Activated CD4-positive, alpha-beta T cell treated with anti-CD3 and anti-CD28 coated beads for 24 hours (primary cell): ENCODE data around the gene XPA.
"Not testable (repeated sequence)": the region's sequence is repeated elsewhere in the genome, so short reads cannot be mapped to it uniquely, and the experiment has no call there.

Experiments used
- DNase-seq, 2 donors: peaks; one replicate each; pipeline ENCODE4 v3.0.0-alpha.2; 2020; ENCODE audit warnings: low read depth in 2 of 2

Gene XPA

DNA sequence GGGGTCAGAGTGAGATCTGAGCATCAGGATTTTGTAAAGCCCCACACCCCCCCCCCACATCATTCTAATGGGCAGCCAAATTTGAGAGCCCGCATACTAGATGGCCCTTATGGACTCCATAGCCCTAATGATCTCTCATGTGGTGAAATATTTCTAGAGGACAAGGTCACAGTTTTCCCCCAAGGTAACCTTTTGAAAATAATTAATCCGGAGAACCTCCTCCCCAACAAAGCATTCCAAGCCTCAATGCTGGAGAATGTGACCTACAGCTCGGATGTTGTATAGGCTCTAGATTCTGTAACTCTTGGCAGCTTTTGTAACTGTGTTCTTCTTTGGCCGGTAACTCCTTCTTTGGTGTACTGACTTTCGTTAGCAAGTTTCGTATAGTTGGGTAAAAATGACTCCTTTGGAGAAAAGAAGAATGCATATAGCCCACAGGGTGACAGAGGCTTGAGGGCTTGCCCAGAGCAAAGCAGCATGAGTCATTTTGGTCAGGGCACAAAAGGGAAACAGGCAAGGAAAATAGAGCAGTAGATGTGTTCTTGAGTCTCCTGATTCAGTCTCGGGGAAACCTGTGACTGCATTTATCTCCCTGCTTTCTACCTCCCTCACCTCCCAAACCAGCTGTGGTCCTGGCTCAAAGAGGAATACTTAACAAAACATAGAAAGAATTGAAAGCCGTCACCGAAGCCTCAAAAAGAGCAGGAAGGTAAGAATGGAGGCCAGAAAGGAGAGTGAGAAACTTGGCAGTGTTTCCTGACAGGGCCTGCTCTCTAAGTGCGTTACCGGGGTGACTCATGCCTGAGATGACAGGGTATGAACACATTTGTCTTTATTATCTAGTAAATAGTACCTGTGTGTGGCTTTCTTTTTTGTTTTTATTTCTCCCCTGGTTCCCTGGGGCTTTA lies 6.6 kb upstream of the XPA start:
- DNase-seq: no peak

DNA sequence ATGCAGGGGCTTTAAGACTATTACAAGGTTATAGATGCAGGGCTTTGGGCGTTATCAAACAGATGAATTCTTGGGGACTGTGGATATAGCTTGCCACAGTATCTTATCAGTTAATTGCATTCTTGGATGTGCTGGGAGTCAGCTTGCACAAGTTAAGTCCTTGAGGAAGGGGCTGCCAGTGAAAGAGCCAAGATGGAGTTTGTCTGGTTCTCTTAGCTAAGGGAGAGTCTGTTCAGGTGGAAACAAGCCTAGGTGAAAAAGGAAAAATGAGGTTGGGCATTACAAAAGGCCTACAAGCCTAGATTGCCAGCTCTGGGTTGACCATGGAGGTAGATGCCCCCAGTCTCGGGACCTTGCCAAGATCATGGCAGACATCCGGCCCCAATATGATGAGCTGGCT lies 2.7 kb upstream of the XPA start:
- DNase-seq: not testable (repeated sequence)

DNA sequence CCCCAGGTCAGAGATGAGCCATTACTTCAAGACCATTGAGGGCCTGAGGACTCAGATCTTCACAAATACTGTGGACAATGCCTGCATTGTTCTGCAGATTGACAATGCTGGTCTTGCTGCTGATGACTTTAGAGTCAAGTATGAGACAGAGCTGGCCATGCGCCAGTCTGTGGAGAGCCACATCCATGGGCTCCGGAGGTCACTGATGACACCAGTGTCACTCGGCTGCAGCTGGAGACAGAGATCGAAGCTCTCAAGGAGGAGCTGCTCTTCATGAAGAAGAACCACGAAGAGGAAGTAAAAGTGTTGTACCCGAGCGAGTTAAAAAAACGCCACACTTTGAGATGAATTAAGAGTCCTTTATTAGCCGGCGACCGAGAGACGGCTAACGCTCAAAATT lies 2.1 kb upstream of the XPA start:
- DNase-seq: not testable (repeated sequence)

DNA sequence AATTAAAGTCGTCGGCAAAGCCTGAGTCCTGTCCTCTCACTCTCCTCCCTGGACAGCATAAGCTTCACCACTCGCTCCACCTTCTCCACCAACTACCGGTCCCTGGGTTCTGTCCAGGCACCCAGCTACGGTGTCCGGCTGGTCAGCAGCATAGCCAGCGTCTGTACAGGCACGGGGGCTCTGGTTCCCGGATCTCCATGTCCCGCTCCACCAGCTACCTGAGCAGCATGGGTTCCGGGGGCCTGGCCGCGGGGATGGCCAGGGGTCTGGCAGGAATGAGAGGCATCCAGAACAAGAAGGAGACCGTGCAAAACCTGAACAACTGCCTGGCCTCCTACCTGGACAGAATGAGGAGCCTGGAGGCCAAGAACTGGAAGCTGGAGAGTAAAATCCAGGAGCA lies 1.7 kb upstream of the XPA start:
- DNase-seq: no peak

DNA sequence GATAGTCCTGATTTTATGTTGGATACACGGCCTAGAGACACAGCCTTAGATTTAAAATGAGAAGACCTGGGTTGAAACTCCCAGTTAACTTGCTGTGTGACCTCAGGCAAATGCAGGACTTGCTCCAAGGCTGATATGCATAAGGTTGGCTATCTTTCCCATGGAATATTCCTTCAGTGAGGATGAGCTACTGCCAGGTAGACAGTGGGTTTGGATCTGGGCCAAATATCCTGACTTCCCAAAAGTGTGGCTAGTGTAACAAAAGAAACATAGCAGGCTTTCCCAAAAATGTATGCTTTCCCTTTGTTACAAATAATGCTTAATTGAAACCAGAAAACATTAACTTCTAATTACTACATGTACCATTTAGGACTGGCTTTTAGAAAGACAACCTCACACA lies 697 bp upstream of the XPA start:
- no peak for DNase-seq

DNA sequence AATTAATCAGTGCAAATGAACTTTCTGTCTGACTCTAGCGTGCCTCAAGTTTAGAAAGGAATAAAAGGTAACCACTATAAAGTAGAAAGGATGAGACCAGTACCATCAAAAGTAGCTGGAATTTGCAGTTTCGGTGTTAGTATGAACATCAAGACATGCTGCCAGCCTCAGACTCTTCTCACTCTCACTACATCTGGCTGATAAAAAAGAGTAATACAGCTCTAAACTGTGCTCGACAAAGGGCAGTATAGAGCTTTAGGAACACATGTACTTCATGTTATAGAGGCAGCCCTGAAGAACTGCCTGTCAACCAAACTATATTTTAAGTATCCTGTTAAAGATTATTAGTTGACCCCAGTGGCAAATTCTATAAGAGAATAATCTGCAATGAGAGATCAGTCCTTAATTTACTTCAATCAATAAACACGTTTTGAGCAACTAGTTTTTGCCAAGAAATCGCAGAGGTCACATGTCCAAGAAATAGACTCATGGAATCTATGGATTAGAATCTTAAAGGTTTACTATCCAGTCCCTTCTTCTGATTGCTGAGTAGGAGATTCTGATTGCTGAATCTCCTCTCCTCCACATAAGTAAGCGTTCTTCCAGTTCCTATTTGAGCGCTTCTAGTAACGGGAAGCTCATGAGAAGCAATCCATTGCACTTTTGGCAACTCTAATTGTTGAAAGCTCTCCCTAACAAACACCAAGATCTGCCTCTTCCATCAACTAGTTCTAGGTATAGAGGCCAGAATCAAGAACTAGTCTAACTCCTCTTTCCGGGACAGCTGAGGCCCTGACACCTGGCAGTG lies 941 bp downstream of the XPA start:
- no peak for DNase-seq

DNA sequence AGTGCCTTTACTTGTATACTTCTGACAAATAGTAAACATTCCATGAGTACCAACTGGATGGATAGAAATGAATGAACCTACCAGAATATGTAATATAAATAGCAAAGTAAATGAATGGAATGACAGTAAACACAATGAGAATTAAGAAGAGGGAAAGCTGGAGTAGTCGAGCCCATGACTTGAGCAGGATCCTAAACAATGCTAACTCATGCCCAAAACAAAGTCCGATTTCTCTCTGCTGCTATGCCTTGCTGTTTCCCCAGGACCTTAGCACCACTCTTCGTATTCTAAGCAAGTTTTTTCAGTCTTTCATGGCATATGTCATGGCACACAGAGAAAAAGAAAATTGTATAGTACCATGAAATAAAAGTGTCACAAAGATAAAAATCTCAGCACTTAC lies 1.8 kb downstream of the XPA start:
- no peak for DNase-seq

DNA sequence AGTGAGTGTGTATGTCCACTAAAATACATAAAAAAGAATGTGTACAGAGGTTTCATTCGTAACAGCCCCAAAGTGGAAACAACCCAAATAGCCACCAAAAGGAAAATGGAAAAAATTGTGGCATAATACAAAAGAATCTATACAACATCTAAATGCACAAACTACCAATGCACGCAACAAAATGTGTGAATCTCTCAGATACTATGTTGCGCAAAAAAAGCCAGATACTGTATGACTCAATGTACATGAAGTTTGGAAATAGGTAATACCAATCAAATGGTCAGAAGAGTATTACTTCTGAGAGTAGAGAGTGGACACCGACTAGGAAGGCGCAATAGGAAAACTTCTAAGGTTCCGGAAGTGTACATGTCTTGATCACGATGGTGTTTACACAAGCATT lies 2.4 kb downstream of the XPA start:
- DNase-seq: no peak

DNA sequence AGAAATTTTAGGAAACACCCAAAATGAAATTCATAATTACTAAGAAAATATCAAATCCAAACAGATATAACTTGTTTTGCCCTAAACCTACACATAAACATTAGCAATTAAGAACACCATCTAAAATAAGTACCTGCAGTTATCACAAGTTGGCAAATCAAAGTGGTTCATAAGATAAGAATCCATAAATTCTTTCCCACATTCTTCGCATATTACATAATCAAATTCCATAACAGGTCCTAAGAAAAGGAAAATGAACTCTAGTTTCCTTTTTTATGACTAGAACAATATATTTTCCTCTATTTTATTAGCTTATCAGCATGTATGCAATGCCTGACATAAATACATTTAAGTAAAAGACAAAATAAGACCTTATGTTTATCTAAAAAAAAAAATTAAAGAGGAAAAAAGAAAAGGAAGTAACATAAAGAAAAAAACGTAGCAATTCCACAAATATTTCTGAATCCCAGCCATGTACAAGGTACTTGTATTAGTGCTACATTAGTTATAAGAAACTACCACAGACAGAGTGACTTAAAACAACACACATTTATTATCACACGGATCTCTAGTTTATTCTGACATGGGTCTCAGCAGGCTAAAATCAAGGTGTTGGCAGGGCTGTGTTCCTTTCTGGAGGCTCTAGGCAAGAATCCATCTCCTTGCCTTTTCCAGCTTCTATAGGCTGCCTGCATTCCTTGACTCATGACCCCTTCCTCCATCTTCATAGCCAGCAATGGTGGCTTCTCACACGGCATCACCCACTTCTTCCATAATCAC lies 7.5 kb downstream of the XPA start:
- DNase-seq: no peak

DNA sequence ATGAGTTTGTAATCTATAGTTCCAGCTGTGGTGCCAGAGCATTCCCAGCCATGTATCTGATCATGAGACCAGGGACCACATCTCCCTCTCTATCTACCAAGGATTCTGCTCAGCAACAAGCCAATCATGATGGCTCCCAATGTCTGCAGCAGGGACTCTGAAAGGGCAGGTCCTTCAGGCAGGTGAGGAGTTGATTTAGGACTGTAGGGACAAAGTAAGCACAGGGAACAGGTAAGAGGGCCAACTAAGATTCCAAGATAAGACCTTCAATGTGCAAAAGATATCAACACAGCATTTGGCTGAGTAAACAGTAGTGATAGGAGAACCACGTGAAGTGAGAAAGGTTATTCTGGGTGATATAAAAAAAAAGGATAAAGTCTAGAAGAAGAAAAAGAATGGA lies 8.5 kb downstream of the XPA start:
- no peak for DNase-seq

DNA sequence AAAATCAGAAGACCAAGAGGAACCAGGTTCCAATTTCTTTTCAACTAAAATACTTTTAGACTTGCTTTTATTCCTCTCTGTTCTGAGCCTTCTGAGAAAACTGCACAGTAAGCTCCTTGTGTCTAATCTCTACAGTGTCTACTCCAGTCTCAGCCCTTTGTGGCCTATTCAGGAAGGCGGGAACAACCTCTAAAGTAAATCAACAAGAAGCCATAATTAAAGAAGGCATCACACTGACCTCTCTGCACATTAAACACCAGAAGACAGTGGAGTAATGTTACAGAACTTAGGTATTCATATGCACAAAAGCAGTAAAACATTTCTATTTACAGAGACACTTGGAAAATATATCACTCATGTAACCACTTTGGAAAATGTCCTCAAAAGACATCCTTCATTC lies 14.9 kb downstream of the XPA start:
- DNase-seq: no peak

DNA sequence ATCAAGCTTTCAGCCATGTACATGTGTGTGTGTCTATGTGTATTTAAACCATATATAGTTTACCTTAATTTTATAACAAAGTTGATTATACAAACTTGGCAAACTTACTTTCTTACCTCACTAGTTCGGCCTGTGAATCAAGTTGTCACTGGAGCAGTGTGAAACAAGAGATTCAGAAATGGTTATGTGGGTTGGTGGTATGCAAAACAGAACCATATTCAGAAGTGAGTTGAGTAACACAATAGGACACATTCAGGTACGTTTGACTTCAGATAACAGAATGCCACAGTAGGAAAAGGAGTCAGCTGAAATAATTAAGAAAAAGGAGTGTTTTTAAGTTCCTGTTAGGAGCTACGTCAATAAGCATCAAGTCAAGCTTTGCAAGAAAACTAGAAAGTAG lies 21.5 kb downstream of the XPA start:
- no peak for DNase-seq

DNA sequence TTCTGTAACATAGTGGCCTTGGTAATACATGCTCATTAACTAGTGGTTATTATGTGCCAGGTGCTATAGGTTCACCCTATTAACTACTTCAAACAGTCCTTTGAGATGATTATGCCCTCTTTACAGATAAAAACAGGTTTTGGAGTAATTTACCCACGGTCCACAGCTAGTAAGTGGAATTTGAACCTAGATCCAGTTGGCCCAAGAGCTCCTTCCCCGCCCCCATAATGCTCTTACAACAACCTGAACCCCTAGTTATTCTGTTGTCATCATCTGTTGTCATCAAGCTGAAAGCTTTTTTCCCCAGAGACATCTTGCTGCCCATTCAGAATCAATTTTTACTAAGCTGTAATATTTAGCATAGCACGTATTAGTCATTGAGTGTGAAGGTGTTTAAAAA lies 23.2 kb downstream of the XPA start:
- DNase-seq: no peak

DNA sequence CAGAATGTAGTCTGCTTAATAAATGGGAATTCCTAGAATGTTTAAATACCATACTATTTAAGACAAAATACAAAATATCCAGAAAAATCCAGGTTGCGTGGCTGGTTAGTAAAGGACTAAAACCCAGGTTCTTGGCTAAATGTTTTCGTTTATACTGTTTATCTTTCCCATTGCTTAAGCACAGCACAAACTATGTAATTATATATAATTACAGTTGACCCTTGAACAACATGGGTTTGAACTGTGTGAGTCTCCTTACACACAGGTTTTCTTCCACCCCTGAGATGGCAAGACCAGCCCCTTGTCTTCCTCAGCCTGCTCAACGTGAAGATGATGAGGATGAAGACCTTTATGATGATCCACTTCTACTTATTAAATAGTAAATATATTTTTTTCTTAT lies 24.7 kb downstream of the XPA start:
- no peak for DNase-seq

DNA sequence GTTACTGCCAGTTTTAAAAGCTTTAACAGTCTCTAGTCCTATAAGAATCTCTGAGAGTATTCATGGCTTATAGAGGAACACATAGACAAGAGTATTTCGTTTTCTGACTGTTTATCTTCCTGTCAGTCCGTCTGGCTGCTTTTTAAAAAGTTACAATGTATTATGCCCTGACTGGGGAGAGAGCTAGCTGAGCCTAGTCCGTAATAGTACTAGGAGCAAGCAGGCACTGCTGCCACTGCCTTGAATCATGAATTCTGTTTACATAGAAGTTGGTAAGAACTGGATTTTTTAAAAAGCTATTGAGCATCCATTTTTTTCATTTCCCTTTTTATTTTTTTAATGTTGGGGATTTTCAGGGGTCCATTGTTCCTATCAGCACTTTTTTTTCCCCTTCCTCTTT lies 26.6 kb downstream of the XPA start:
- DNase-seq: no peak

DNA sequence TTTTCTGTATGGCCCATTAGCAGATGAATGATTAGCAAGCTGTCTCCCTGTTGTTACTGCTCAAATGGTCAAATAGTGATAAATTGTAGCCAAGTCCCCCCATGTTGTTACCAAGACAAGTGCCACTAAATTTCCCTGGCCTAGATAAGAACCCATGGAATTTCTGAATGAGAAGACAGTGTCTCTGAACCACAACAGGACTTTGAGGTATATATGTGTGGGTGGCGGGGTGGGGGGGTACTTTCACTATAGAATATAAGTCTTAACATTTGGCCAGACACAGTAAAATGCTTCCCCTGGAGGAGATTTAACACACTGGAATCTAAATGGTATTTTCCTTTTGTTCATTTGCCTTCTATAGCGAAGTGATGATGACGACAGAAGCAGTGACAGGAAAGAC lies 28.7 kb downstream of the XPA start:
- peak in 1 of 2 donors; percentile 19 for DNase-seq

DNA sequence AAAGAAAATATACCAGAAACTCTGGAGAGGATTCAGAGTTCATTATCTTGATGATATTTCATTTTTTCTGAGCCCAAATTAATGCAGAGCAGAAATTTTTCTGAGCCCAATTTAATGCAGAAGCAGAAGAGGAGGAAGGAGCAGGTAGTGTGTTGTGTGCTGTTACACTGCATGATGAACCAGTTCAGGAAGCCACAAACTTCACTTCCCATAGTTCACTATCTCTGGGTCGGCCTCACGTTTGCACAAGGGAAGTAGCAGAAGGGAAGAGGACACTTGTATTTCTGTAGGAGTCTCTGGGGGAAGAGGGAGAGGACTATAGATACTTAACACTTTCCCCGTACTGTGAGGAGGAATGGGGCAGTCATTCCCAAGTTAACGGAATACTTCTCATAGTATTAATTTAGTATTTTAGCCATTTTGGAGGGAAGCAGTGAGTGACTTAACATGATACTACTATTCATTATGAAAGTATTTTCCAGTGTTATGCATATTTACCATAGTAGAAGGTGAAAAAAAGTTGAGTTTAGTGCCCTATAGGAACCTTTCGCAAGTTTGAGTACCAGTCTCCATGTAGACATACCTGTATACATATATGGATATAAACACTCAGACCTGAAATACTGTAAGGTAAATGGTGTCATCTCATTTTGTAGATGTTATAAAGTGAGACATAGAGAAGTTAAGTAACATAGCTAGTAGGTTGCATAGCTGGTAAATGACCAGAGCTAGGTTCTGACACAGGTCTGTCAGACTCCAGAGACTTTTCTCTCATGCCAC lies 30.0 kb downstream of the XPA start:
- no peak for DNase-seq

DNA sequence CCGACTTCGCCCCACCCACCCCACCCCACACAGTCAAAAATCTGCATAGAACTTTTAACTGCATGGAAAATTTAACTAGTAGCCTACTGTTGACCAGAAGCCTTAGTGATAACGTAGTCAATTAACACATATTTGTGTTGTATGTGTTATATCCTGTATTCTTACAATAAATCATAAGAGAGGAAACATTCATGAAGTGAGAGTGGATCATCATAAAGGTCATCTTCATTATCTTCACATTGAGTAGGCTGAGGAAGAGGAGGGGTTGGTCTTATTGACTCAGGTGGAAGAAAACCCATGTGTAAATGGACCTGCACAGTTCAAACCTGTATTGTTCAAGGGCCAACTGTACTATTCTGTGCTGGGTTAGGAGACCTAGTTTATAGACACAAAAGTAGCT lies 31.4 kb downstream of the XPA start:
- no peak for DNase-seq

DNA sequence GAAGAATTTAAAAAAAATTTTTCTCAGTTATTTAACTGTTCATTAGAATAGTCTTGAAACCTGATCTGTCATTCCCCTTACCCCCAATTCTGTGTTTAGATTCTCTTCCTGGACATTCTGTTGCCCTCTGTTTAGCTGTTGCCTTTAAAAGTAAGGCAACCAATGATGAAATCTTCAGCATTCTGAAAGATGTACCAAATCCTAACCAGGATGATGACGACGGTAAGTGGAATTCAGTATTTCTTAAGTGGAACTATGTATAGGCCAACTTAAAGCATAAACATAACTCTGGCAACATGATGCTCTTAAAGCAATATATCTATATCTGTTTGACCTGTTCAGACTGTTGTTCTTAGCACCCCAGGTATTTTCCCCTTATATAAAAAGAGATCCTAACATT lies 36.3 kb downstream of the XPA start:
- DNase-seq: no peak

DNA sequence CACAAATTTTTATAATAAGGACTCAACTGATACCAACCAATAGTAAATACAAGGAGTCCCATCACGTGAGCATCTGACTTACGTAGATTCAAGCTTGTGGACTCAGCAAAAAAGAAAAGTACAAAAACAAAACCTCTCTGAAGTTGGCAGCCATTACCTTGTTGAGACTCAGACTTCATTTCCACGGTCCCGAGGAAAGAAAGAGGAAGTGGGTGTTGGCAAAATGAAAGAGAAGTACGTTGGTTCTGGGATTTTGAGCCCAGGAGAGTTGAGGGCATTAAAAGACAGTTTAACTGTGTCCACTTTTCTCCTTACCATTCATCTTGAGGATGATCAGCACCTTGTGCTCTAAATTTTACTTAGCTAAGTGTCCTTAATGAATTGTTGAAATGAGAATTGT lies 36.8 kb downstream of the XPA start:
- DNase-seq: no peak

DNA sequence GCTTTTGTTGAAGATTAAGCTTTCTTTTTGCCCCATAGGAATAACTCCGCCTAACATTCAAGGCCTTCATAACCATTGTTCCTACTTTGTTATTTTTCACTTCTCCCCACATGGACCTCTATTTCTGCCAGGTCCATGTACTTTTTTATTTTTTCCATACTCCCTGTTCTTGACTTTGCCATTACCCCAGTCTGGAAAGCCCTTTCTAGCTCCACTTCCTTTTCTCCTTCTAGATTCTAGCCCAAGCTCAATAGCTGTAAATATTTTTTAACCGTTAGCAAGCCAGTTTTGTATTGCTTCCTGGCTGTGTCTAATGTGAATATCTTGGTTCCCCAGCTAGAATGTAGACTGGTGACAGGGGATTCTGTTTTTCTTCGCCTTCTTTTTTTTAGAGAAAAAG lies 37.4 kb downstream of the XPA start:
- DNase-seq: no peak

DNA sequence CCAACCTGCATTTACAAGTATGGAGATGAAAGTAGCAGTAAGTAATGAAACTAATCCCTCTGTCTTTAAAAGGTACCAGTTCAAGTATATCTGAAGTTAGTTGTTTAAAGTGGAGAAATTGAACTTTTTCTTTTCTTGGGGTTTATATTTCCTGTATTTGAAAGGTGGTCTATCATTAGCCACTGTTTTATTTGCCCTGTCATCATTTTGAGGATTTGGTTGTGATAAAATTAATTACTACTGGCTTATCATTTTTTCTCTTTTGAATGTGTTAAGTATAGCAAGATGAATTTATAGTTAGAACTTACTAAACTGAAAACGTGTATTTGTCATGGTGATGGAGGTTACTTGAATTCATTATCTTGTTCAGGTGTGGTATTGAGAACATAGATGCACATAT lies 38.4 kb downstream of the XPA start:
- DNase-seq: no peak
